ENCODE results near the gene IL1RAPL1.

- TF ChIP-seq CTCF (IDR thresholded peaks at IDR 0.05) (no peak), POLR2A (IDR thresholded peaks at IDR 0.05) (no peak)
Observed at GRCh38 chrX:28649541-28649940, 62.3 kb downstream of the IL1RAPL1 start.

Data from breast epithelium (tissue), 3 donors.